Left lung (tissue), 10 donors: ENCODE results near the gene RBPMS2. TPM values are rescaled to one million over a fixed set of nuclear protein-coding genes. Genes with fewer than 3 reads are reported as not detected.
"Not testable (repeated sequence)": the region's sequence is repeated elsewhere in the genome, so short reads cannot be mapped to it uniquely, and the experiment has no call there.

Experiments
- ATAC-seq: fragments of 200-7000 bp; cut with Tn5 transposase; one replicate; pipeline ENCODE4 v1.9.1; 2020; ENCODE audit warnings: moderate library complexity
- DNase-seq, 4 donors: peaks; one replicate each; pipeline ENCODE4 v3.0.0-alpha.2; 2013 to 2020
- H3K27ac ChIP-seq, 2 donors: fragments of 200-600 bp; sonication (generic) in 1 of 2; one replicate each; pipeline versions ENCODE4 v1.5.0 to v1.8.0; 2020 to 2021
- H3K27me3 ChIP-seq, 2 donors: fragments of 200-600 bp; sonication (generic) in 1 of 2; one replicate each; pipeline versions ENCODE4 v1.5.0 to v1.8.0; 2020 to 2021
- H3K36me3 ChIP-seq, 2 donors: fragments of 200-600 bp; sonication (generic) in 1 of 2; one replicate each; pipeline versions ENCODE4 v1.5.0 to v1.8.0; 2020 to 2021
- H3K4me1 ChIP-seq, 2 donors: fragments of 200-600 bp; one replicate each; pipeline ENCODE4 v1.8.0; 2021
- H3K4me3 ChIP-seq, 2 donors: fragments of 200-600 bp; sonication (generic) in 1 of 2; one replicate each; pipeline versions ENCODE4 v1.5.0 to v1.8.0; 2020 to 2021; ENCODE audit warnings: mild to moderate bottlenecking in 1 of 2
- H3K9me3 ChIP-seq, 2 donors: fragments of 200-600 bp; sonication (generic) in 1 of 2; one replicate each; pipeline versions ENCODE4 v1.5.0 to v1.8.0; 2020 to 2021
- intact Hi-C, 2 donors: fragments of 100-400 bp; cut with DNase I; formaldehyde crosslinking; loops; one replicate each; pipeline versions ENCODE4 v1.11.2 to v1.14.2; 2022
- polyA plus RNA-seq, 6 donors: library from polyadenylated mRNA; unstranded; fragments of 120-200 nt; gene quantifications; one replicate each; pipeline ENCODE4 v1.2.1, GENCODE V29; 2013; ENCODE audit not compliant: insufficient read length in 6 of 6
- total RNA-seq, 2 donors: library from RNA; stranded (reverse); fragmentation: NEBNext Ultra II Directional; extraction: Animal tissue kit (Norgen Biotek cat#: 25700); gene quantifications; one replicate each; pipeline ENCODE4 v1.2.1, GENCODE V29; 2021
- TF ChIP-seq, protein P1 (sequence below), 2 donors: fragments of 200-600 bp; sonication (generic) in 1 of 2; IDR thresholded peaks; one replicate each; pipeline versions ENCODE4 v1.5.0 to v1.8.0; 2021; ENCODE audit warnings: antibody characterized with exemption in 2 of 2
- donor health status: DM: no; HTN: yes; CAD: no.
- donor health status: DM: no; HTN: no; CAD: no.

RBPMS2 gene
- total and polyA plus RNA-seq, 8 donors, result 3.7 to 12.7 (median 6.8) TPM

DNA sequence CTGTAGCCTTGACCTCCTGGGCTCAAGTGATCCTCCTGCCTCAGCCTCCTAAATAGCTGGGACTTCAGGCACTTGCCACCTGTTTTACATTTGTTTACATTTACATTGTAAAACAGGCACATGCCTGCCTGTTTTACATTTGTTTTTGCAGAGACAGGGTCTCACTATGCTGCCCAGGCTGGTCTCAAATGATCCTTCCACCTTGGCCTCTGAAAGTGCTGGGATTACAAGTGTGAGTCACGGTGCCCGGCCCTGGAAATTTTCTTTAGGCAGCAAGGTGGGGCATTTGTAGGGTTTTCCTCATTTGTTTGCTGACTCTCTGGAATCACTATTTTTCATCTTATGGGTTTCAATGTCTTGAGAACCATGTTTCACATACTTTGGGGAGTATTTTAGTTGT, 25.1 kb upstream of the RBPMS2 start:
- TF ChIP-seq, protein P1, sequence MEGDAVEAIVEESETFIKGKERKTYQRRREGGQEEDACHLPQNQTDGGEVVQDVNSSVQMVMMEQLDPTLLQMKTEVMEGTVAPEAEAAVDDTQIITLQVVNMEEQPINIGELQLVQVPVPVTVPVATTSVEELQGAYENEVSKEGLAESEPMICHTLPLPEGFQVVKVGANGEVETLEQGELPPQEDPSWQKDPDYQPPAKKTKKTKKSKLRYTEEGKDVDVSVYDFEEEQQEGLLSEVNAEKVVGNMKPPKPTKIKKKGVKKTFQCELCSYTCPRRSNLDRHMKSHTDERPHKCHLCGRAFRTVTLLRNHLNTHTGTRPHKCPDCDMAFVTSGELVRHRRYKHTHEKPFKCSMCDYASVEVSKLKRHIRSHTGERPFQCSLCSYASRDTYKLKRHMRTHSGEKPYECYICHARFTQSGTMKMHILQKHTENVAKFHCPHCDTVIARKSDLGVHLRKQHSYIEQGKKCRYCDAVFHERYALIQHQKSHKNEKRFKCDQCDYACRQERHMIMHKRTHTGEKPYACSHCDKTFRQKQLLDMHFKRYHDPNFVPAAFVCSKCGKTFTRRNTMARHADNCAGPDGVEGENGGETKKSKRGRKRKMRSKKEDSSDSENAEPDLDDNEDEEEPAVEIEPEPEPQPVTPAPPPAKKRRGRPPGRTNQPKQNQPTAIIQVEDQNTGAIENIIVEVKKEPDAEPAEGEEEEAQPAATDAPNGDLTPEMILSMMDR (IDR thresholded peaks at IDR 0.05), result no peak

DNA sequence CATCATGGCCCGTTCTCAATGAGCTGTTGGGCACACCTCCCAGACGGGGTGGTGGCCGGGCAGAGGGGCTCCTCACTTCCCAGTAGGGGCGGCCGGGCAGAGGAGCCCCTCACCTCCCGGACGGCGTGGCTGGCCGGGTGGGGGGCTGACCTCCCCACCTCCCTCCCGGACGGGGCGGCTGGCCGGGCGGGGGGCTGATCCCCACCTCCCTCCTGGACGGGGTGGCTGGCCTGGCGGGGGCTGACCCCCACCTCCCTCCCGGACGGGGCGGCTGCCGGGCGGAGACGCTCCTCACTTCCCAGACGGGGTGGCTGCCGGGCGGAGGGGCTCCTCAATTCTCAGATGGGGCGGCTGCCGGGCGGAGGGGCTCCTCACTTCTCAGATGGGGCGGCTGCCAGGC, 23.5 kb upstream of the RBPMS2 start:
- ATAC-seq, H3K4me3 ChIP-seq: not testable (repeated sequence)

More for the DNA sequence above, 25.1 kb upstream of the RBPMS2 start:
- DNase-seq, result no peak
- ATAC-seq, result no peak
- H3K36me3 ChIP-seq, result no peaks in the 10 kb centered on the region
- intact Hi-C loops, result no loop called here
- no peaks in the 10 kb centered on the region for H3K9me3 ChIP-seq
- no peaks in the 10 kb centered on the region for H3K27me3 ChIP-seq
- H3K4me3 ChIP-seq, result no peak overlapping the region
- no peak overlapping the region for H3K27ac ChIP-seq
- no peaks in the 10 kb centered on the region for H3K4me1 ChIP-seq

DNA sequence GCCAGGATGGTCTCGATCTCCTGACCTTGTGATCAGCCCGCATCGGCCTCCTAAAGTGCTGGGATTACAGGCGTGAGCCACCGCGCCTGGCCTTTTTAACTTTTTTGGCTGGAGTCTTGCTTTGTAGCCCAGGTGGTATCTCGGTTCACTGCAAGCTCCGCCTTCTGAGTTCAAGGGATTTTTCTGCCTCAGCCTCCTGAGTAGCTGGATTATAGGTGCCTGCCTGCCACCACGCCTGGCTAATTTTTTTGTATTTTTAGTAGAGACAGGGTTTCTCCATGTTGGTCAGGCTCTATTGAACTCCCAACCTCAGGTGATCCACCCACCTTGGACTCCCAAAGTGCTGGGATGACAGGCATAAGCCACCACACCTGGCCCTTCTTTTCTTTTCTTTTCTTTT, 20.5 kb upstream of the RBPMS2 start:
- H3K9me3 ChIP-seq, H3K4me3 ChIP-seq, H3K4me1 ChIP-seq, H3K27me3 ChIP-seq, H3K36me3 ChIP-seq, intact Hi-C loops, DNase-seq, ATAC-seq, H3K27ac ChIP-seq: not testable (repeated sequence)

More for the DNA sequence above, 23.5 kb upstream of the RBPMS2 start:
- intact Hi-C loops, H3K4me1 ChIP-seq, H3K27ac ChIP-seq, H3K9me3 ChIP-seq, H3K27me3 ChIP-seq, H3K36me3 ChIP-seq, DNase-seq: not testable (repeated sequence)

DNA sequence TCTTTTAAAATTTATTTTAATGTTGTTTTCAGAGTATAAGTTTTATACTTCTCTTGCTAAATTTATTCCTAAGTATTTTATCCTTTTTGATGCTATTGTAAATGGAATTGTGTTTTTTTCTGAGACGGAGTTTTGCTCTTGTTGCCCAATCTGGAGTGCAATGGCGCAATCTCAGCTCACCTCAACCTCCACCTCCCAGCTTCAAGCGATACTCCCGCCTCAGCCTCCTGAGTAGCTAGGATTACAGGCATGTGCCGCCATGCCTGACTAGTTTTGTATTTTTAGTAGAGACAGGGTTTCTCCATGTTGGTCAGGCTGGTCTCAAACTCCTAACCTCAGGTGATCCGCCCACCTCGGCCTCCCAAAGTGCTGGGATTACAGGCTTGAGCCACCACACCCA, 19.9 kb upstream of the RBPMS2 start:
- intact Hi-C loops, DNase-seq, ATAC-seq, H3K27me3 ChIP-seq, H3K36me3 ChIP-seq, H3K27ac ChIP-seq, H3K4me3 ChIP-seq, H3K4me1 ChIP-seq, H3K9me3 ChIP-seq: not testable (repeated sequence)

DNA sequence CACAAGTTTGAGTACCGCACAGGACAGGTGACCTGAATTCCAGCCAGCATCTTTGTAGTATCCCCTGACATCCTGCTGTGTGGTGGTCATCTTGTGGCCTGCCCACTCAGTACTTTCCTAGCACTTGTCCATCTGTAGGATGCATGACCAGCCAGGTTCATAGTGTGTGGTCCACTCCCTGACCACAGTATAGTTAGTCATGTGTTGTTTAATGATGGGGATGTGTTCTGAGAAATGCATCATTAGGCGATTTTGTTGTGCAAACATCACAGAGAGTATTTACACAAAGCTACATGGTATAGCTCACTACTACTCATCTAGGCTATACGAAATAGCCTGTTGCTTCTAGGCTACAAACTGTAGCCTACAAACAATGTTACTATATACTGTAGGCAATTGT, 16.9 kb upstream of the RBPMS2 start:
- H3K36me3 ChIP-seq, result no peaks in the 10 kb centered on the region
- H3K4me3 ChIP-seq, result no peak overlapping the region
- DNase-seq (no peak), ATAC-seq (no peak)
- no peaks in the 10 kb centered on the region for H3K4me1 ChIP-seq
- no peaks in the 10 kb centered on the region for H3K27me3 ChIP-seq
- no peaks in the 10 kb centered on the region for H3K9me3 ChIP-seq
- H3K27ac ChIP-seq, result no peak overlapping the region
- intact Hi-C loops, result no loop called here
- TF ChIP-seq, protein P1 (IDR thresholded peaks at IDR 0.05), result no peak

DNA sequence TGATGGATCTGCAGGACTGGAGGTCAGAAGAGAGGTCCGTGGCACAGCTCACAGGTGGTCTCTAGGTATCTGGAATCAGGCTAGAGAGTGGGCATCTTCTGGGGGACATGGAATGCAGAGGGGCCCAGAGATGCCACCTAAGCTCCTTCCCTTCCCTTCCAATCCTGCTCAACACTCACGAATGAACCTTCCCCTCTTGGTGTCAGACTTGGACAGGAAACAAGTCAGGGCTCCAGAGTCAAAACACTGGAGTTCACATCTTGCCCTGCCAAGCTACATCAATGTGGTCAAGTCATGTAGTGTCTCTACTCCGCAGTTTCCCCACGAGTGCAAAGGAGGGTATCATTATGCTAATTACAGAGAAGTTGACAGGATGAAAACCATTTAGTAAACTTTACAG, 16.0 kb upstream of the RBPMS2 start:
- DNase-seq, result no peak
- Histone ChIP-seq H3K4me1 (no peaks in the 10 kb centered on the region), H3K27ac (no peak overlapping the region), H3K4me3 (no peak overlapping the region), H3K9me3 (no peaks in the 10 kb centered on the region), H3K27me3 (no peaks in the 10 kb centered on the region), H3K36me3 (no peaks in the 10 kb centered on the region)
- TF ChIP-seq, protein P1 (IDR thresholded peaks at IDR 0.05), result no peak
- intact Hi-C loops, result no loop called here
- ATAC-seq, result no peak

DNA sequence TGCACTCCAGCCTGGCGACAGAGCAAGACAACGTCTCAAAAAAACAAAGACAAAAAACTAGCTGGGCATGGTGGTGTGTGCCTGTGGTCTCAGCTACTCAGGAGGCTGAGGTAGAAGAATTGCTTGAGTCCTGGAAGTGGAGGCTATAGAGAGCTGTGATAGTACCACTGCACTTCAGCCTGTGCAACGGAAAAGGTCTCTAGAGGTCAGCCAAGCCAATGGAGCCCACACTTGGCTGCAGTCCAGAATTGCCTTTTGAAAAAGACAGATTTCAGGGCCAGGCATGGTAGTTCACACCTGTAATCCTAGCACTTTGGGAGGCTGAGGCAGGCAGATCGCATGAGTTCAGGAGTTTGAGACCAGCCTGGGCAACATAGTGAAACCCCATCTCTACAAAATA, 8.4 kb upstream of the RBPMS2 start:
- DNase-seq (no peak), ATAC-seq (no peak)
- intact Hi-C loops, result no loop called here
- no peak overlapping the region for H3K4me3 ChIP-seq
- no peak overlapping the region for H3K27ac ChIP-seq
- no peaks in the 10 kb centered on the region for H3K36me3 ChIP-seq
- H3K4me1 ChIP-seq, result no peaks in the 10 kb centered on the region
- H3K9me3 ChIP-seq, result no peaks in the 10 kb centered on the region
- H3K27me3 ChIP-seq, result no peaks in the 10 kb centered on the region
- TF ChIP-seq, protein P1 (IDR thresholded peaks at IDR 0.05), result no peak
